DOHH2 (cell line): ENCODE results near the gene CDH16.

Experiments used
- H3F3A ChIP-seq: fragments of 200-600 bp; sonication (generic), shearing (Covaris generic); 2 replicates; pipeline ENCODE4 v1.6.0; 2016; ENCODE audit warnings: antibody characterized with exemption, mild to moderate bottlenecking; ENCODE audit not compliant: control insufficient read depth, insufficient read depth
- H3K27ac ChIP-seq: fragments of 200-600 bp; sonication (generic); 2 replicates; pipeline ENCODE4 v1.5.1; 2014; ENCODE audit warnings: low read depth, mild to moderate bottlenecking, low read length, moderate library complexity
- H3K27me3 ChIP-seq: fragments of 200-600 bp; sonication (generic); 2 replicates; pipeline ENCODE4 v1.6.1; 2014; ENCODE audit warnings: mild to moderate bottlenecking, low read length, mixed read lengths; ENCODE audit not compliant: control insufficient read depth
- H3K36me3 ChIP-seq: fragments of 200-600 bp; sonication (generic); 2 replicates; pipeline ENCODE4 v1.6.1; 2014; ENCODE audit warnings: mild to moderate bottlenecking, low read length, moderate library complexity, mixed read lengths; ENCODE audit not compliant: control insufficient read depth
- H3K4me1 ChIP-seq: fragments of 200-600 bp; sonication (generic); 2 replicates; pipeline ENCODE4 v1.6.1; 2014; ENCODE audit warnings: mild to moderate bottlenecking, low read length, mixed read lengths; ENCODE audit not compliant: control insufficient read depth
- H3K4me2 ChIP-seq: fragments of 200-600 bp; sonication (generic); 2 replicates; pipeline ENCODE4 v1.6.0; 2014; ENCODE audit warnings: mild to moderate bottlenecking, low read length, moderate library complexity
- H3K4me3 ChIP-seq: fragments of 200-600 bp; sonication (generic); 2 replicates; pipeline ENCODE4 v1.5.1; 2014; ENCODE audit warnings: mild to moderate bottlenecking, low read length, mixed read lengths
- H3K79me2 ChIP-seq: fragments of 200-600 bp; sonication (generic); 2 replicates; pipeline ENCODE4 v1.6.1; 2014; ENCODE audit warnings: mild to moderate bottlenecking, low read length, mixed read lengths; ENCODE audit not compliant: control insufficient read depth
- H3K9me2 ChIP-seq: fragments of 200-600 bp; sonication (generic); replicated peaks from 2 replicates; pipeline ENCODE4 v1.6.1; 2014; ENCODE audit warnings: mild to moderate bottlenecking, low read length, mixed read lengths; ENCODE audit not compliant: control insufficient read depth
- H3K9me3 ChIP-seq: fragments of 200-600 bp; sonication (generic); 2 replicates; pipeline ENCODE4 v1.6.1; 2014; ENCODE audit warnings: antibody characterized with exemption, low read length, mixed read lengths; ENCODE audit not compliant: control insufficient read depth, insufficient read depth
- H4K20me1 ChIP-seq: fragments of 200-600 bp; sonication (generic); 2 replicates; pipeline ENCODE4 v1.6.0; 2014; ENCODE audit warnings: low read depth, mild to moderate bottlenecking, antibody characterized with exemption, low read length, moderate library complexity; ENCODE audit not compliant: control insufficient read depth, insufficient read depth
- CTCF ChIP-seq: fragments of 200-600 bp; sonication (generic); IDR thresholded peaks from one replicate; pipeline ENCODE4 v1.5.1; 2014; ENCODE audit warnings: antibody characterized with exemption, mild to moderate bottlenecking, low read depth, low read length; ENCODE audit not compliant: poor library complexity, severe bottlenecking
- EZH2phosphoT487 ChIP-seq: fragments of 200-600 bp; sonication (generic); IDR thresholded peaks from 2 replicates; pipeline ENCODE4 v1.6.1; 2017; ENCODE audit warnings: borderline replicate concordance, mild to moderate bottlenecking, antibody characterized with exemption, low read length, moderate library complexity, mixed read lengths

CDH16 gene

GRCh38 chr16:66858740-66859396 lies 59.8 kb downstream of the CDH16 start:
- Histone ChIP-seq H3K9me3 (no peaks in the 10 kb centered on the region), H3K27ac (no peak overlapping the region), H3K27me3 (no peaks in the 10 kb centered on the region), H3K9me2 (no peaks in the 10 kb centered on the region), H3K4me2 (no peak overlapping the region), H3F3A (no peaks in the 10 kb centered on the region), H4K20me1 (no peaks in the 10 kb centered on the region), H3K36me3 (no peaks in the 10 kb centered on the region), H3K4me3 (no peak overlapping the region), H3K4me1 (peaks cover 7% of the 10 kb centered on the region), H3K79me2 (no peaks in the 10 kb centered on the region)
- TF ChIP-seq EZH2phosphoT487 (no peak), CTCF (no peak)
